Limb (tissue), 2 donors: Measurements from ENCODE around the gene ZNG1B.
"Not testable (repeated sequence)": the region's sequence is repeated elsewhere in the genome, so short reads cannot be mapped to it uniquely, and the experiment has no call there.

ENCODE experiments used
- DNase-seq, 2 donors: peaks; one replicate each; pipeline ENCODE4 v3.0.0-alpha.2; 2016; ENCODE audit errors: extremely low spot score in 2 of 2

The ZNG1B gene

GRCh38 chr2:113503094-113504042 lies 65.9 kb downstream of the ZNG1B start:
- peak in 1 of 2 donors; percentile 68 for DNase-seq

- peak in 1 of 2 donors; percentile 47 for DNase-seq
Measured at GRCh38 chr2:113504081-113504480, 66.6 kb downstream of the ZNG1B start.

- not testable (repeated sequence) for DNase-seq
Measured at GRCh38 chr2:113507394-113508140, 70.1 kb downstream of the ZNG1B start.

GRCh38 chr2:113508187-113508586 lies 70.7 kb downstream of the ZNG1B start:
- DNase-seq, result not testable (repeated sequence)

- not testable (repeated sequence) for DNase-seq
Measured at GRCh38 chr2:113510913-113511312, 73.4 kb downstream of the ZNG1B start.

- peak in 1 of 2 donors; percentile 21 for DNase-seq
Measured at GRCh38 chr2:113511859-113512258, 74.4 kb downstream of the ZNG1B start.

GRCh38 chr2:113515457-113515856 lies 78.0 kb downstream of the ZNG1B start:
- not testable (repeated sequence) for DNase-seq

GRCh38 chr2:113515995-113516394 lies 78.5 kb downstream of the ZNG1B start:
- DNase-seq, result not testable (repeated sequence)

- DNase-seq, result not testable (repeated sequence)
Measured at GRCh38 chr2:113517025-113517424, 79.5 kb downstream of the ZNG1B start.

- not testable (repeated sequence) for DNase-seq
Measured at GRCh38 chr2:113520837-113521236, 83.3 kb downstream of the ZNG1B start.

GRCh38 chr2:113521492-113521891 lies 84.0 kb downstream of the ZNG1B start:
- not testable (repeated sequence) for DNase-seq

GRCh38 chr2:113524986-113525385 lies 87.5 kb downstream of the ZNG1B start:
- not testable (repeated sequence) for DNase-seq

GRCh38 chr2:113527350-113528045 lies 90.0 kb downstream of the ZNG1B start:
- DNase-seq, result not testable (repeated sequence)

GRCh38 chr2:113528126-113528525 lies 90.6 kb downstream of the ZNG1B start:
- not testable (repeated sequence) for DNase-seq

GRCh38 chr2:113528904-113529303 lies 91.4 kb downstream of the ZNG1B start:
- DNase-seq, result not testable (repeated sequence)

GRCh38 chr2:113532991-113533390 lies 95.5 kb downstream of the ZNG1B start:
- not testable (repeated sequence) for DNase-seq

GRCh38 chr2:113536573-113536972 lies 99.1 kb downstream of the ZNG1B start:
- not testable (repeated sequence) for DNase-seq

- DNase-seq, result not testable (repeated sequence)
Measured at GRCh38 chr2:113540834-113541203, 103.3 kb downstream of the ZNG1B start.

- DNase-seq, result peak; percentile 12 to 62
Measured at GRCh38 chr2:113541204-113541975, 103.9 kb downstream of the ZNG1B start.

- DNase-seq, result peak in 1 of 2 donors; percentile 23
Measured at GRCh38 chr2:113541976-113542485, 104.5 kb downstream of the ZNG1B start.
